ENCODE results near the gene UBTF. TPM values are rescaled to one million over a fixed set of nuclear protein-coding genes. Genes with fewer than 3 reads are reported as not detected.
"Not testable (repeated sequence)": the region's sequence is repeated elsewhere in the genome, so short reads cannot be mapped to it uniquely, and the experiment has no call there.

The UBTF gene
- total RNA-seq, 2 experiments from 2014 or later = 170 to 175 TPM

DNA sequence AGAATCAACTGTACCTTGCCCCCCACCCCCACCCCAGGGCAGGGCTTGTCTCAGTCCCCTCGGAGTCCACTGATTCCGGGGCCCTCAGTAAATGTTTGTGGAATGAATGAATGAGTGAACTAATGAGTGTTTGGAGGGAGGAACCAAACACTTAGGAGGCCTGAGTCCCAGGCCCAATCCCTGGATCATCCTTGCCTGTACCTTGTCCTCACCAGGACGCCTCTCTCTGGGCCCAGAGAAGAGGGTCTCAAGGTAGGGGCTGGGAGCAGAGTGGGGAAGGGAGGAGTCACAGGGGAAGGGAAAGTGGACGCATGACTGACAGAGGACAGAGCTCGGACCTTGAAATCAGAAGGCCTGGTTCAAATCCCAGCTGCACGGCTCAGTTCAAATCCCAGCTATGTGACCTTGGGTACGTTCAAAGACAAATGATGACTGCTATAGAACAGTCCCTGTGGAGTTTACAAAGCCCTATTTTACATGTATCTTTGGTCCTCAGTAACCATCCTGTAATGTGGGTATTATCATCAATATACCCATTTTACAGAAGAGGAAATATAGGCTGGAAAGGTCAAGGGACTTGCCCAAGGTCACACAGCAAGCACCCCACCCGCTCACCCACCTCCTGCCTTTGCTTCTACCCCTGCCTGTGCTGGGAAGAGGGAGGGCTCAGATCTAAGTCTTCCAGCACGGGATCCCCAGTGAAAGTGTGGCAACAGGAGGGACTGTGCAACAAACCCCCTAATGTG is 30.2 kb upstream of the UBTF start:
- POLR2A ChIA-PET = no interaction called here
- CTCF ChIA-PET = no interaction called here

- POLR2A ChIA-PET = no interaction called here
- CTCF ChIA-PET = interaction anchor here (1.3 to 1.6 kb wide), 2 partner anchors 23 to 83 kb away, joined by 3 to 4 read pairs; no protein-coding TSS in a partner anchor
Observed at GRCh38 chr17:44247876-44248736, 28.6 kb upstream of the UBTF start.

- ChIA-PET CTCF (interaction anchor here (1.3 to 1.6 kb wide), 2 partner anchors 23 to 84 kb away, joined by 3 to 4 read pairs; no protein-coding TSS in a partner anchor), POLR2A (interaction anchor here (0.6 to 1.0 kb wide), 3 partner anchors 8 to 40 kb away, joined by 3 to 6 read pairs (median 3); partner anchors contain the start of gene UBTF)
Observed at GRCh38 chr17:44247440-44247841, 28.0 kb upstream of the UBTF start.

DNA sequence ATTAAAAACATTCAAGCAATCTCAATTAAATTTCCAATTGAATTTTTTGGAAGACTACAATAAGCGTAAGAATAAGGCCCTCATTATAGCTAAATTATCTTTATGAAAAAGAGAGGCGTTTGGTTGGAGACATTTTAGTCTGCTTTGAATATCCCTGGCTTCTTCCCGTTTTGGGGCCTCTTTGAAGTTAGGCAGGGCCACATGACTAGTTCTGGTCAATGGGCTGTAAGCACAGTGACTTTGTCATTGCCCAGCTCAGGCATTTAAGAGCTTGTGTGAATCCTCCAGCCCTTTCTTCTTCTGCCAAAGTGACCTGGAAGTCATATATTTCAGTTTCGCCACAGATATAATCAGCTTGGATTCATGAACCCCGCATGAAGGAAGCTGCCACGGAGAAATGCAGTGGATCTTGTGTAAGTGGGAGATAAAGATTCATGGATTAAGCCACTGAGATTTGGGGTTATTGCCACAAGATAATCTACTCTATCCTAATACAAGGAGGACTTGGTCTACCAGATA is 21.7 kb upstream of the UBTF start:
- POLR2A ChIA-PET = interaction anchor here (0.7 kb wide), 1 partner anchor 76 kb away, joined by 8 read pairs; no protein-coding TSS in a partner anchor
- CTCF ChIA-PET = interaction anchor here (0.6 kb wide), 2 partner anchors 12 to 155 kb away, joined by 4 read pairs; no protein-coding TSS in a partner anchor

- CTCF ChIA-PET, POLR2A ChIA-PET: not testable (repeated sequence)
Observed at GRCh38 chr17:44237886-44238285, 18.4 kb upstream of the UBTF start.

- ChIA-PET CTCF (no interaction called here), POLR2A (no interaction called here)
Observed at GRCh38 chr17:44236444-44236991, 17.0 kb upstream of the UBTF start.

GRCh38 chr17:44235583-44235936 is 16.1 kb upstream of the UBTF start:
- POLR2A ChIA-PET = no interaction called here
- CTCF ChIA-PET = interaction anchor here (0.6 kb wide), 1 partner anchor 10 kb away, joined by 3 read pairs; no protein-coding TSS in a partner anchor

DNA sequence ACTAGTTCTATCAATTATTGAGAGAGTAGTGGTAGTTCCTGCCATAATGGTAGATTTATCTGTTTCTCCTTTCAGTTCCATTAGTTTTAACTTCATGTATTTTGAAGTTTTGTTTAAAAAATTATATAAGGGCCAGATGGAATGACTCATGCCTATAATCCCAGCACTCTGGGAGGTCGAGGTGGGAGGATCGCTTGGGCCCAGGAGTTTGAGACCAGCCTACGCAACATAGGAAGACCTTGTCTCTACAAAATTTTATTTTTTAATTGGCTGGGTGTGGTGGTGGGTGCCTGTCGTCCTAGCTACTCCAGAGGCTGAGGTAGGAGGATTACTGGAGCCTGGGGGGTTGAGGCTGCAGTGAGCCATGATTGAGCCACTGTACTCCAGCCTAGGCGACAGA is 14.1 kb upstream of the UBTF start:
- CTCF ChIA-PET = interaction anchor here (0.7 kb wide), 1 partner anchor 8 kb away, joined by 3 read pairs; no protein-coding TSS in a partner anchor
- POLR2A ChIA-PET = no interaction called here

- CTCF ChIA-PET = interaction anchor here (0.6 kb wide), 1 partner anchor 10 kb away, joined by 4 read pairs; no protein-coding TSS in a partner anchor
- POLR2A ChIA-PET = no interaction called here
Observed at GRCh38 chr17:44232061-44232460, 12.6 kb upstream of the UBTF start.

GRCh38 chr17:44230140-44230539 is 10.7 kb upstream of the UBTF start:
- ChIA-PET CTCF (interaction anchor here (1.8 kb wide), 1 partner anchor 9 kb away, joined by 6 read pairs; no protein-coding TSS in a partner anchor), POLR2A (no interaction called here)

DNA sequence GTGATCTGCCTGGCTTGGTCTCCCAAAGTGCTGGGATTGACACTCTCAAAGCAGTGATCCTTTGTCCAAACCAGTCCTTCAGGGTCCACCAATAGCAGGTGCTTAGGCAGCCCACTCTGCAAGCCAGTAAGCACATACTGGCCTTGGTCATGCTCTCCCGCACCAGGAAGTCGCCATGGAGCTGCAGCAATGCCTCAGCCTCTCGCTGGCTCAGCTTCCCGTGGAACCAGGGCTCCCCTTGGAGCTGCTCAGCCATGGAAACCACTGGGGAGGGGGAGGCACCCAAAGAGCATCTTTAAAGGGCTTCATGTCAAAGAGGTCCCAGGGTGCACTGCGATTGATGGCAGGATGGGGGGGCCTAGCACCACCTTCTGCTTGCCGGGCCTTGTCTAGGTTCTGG is 9.6 kb upstream of the UBTF start:
- CTCF ChIA-PET = interaction anchor here (1.0 kb wide), 1 partner anchor 117 kb away, joined by 3 read pairs; the partner anchor contains the start of gene GRN
- POLR2A ChIA-PET = interaction anchor here (0.6 kb wide), 1 partner anchor 88 kb away, joined by 4 read pairs; no protein-coding TSS in a partner anchor

GRCh38 chr17:44223541-44224071 is 4.1 kb upstream of the UBTF start:
- POLR2A ChIA-PET = no interaction called here

DNA sequence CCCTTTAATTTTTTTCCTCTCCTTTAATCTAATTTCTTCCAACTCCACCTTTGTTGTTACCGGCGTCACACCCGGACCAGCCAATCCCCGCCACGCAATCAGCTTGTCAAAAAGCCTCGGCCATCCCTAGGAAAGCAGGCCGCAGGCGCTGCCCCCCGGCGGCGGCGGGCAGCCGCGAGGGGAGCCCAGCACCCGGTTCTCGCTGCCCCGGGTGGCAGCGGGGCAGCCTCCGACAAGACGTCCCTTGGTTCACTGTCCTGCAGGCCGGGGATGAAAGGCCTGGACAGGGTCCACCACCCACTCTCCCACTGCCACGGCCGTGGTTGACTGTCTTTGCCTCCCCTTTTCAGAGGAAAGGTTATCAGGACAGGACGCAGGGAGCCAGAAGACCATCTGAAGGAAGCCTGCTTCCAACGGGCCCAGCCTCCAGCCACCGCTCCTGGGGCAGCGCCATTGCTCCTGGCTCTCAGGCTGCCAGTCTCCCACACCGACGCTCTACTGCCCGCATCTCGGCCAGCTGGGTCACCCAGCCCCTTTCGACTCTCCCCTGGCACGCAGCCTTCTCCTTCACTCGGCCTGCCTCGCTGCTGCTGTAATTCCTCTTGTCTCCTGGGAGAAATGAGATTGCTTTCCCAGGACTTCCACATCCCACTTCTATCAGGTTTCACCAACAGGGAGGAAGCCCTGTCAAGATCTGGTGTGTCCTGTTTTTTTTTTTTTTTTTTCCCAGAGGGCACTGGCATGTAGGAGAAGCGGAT is 2.8 kb upstream of the UBTF start:
- CTCF ChIA-PET = interaction anchor here (0.6 to 7.3 kb wide), 10 partner anchors 8 to 540 kb away, joined by 3 to 47 read pairs (median 4); partner anchors contain the start of gene TMUB2
- POLR2A ChIA-PET = interaction anchor here (0.6 to 5.4 kb wide), 21 partner anchors 12 to 929 kb away, joined by 3 to 47 read pairs (median 4); partner anchors contain the start of genes ATXN7L3, GRN, HDAC5 and SLC25A39

More at GRCh38 chr17:44223541-44224071, 4.1 kb upstream of the UBTF start:
- CTCF ChIA-PET = interaction anchor here (2.1 kb wide), 1 partner anchor 13 kb away, joined by 7 read pairs; no protein-coding TSS in a partner anchor

DNA sequence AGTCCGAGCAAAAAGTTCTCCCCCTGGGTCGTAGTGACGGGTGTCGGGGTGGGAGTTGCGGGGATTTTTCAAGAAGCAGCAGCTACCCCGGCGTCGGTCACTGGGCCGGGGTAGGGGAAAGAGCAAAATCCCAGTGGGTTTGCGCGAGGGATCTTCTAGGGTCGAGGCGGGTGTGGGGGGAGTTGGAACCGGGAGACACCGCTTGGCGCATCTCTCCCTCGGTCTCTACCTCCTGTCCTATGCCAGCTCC is 2.3 kb upstream of the UBTF start:
- ChIA-PET CTCF (interaction anchor here (0.6 to 7.3 kb wide), 14 partner anchors 9 to 540 kb away, joined by 3 to 47 read pairs (median 4); partner anchors contain the start of genes RUNDC3A and TMUB2), POLR2A (interaction anchor here (0.6 to 5.4 kb wide), 22 partner anchors 11 to 930 kb away, joined by 3 to 47 read pairs (median 4); partner anchors contain the start of genes ATXN7L3, GRN, HDAC5 and RUNDC3A)

DNA sequence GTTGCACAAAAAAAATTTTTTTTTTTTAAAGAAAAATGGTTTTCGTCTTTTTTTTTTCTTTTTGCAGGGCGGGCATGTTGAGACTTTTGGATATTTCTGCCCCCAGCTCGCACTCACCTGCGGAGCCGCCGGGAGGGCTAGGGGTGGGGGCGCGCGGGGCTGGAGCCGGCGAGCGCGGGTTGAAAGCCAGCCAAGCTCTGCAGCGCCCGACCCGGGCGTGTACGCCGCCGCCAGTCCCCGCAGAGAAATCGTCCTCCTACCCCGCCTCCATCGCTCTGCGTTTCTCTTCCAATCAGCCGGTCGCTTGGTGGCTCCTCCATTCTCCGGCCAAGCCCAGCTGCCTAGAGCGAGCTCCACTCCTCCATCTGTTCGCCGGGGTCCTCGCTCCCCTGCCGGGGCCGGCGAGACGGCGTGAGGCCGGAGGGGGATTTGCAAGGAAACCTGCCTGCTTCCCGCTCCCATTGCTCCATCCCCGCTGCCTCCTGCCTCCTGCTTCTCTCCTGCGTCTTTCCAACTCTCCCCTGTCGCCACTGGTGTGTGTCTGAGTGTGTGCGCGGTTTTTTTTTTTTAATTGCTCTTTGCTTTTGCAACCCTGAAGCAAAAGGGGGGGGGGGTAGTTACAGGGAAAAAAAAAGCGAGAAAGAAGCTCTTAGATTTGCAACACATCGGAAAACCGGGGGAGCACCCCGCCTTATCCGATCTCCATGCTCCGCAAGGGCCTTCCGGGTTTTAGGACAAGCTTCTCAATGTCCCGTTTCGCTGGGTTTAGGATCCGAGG is 1.8 kb upstream of the UBTF start:
- ChIA-PET CTCF (interaction anchor here (0.6 to 7.3 kb wide), 17 partner anchors 9 to 539 kb away, joined by 3 to 47 read pairs (median 3); partner anchors contain the start of genes RUNDC3A and TMUB2), POLR2A (interaction anchor here (0.5 to 5.4 kb wide), 26 partner anchors 11 to 1359 kb away, joined by 3 to 47 read pairs (median 4); partner anchors contain the start of genes ATXN7L3, GRN, HDAC5 and RUNDC3A)

DNA sequence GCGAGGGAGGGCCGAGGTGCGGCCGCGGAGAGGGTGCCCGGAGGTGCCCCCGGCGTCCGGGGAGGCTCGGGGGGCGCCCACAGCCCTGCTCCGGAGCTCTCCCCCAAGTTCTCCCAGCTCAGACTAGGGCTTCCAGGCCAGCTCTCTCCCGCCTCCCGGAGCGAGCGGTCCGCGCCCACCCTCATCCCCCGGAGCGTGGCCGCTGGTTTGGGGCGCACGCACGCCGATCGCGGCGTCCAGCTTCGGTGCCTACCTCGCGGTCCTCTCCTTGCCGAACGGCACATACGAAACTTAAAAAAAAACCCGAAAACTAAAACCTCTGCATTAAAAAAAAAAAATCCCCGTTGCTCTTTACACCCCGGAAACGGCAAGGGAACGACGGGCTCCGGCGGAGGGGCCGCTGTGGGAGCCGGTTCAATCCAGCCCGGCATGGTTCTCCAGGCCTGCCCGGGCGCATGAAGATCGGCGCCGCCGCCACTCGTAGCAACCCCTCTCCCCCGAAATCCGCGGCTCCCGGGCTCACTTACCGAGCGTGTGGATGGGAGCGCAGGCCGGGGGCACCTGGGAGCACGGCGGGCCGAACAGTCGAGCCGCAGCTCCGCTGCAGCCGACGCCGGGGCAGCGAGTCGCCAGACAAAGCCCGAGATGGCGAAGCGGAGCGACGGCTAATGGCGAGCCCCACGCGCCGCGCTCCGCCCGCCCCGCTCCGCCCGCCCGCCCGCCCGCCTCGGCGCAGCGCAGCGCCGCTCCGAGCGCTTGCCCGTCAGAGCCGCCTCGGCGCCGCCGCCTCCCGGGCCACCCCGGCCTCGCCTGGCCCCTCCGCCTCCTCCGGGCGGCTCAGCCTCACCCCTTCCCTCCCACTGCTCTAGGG is 973 bp upstream of the UBTF start:
- ChIA-PET POLR2A (interaction anchor here (0.5 to 5.4 kb wide), 14 partner anchors 8 to 206 kb away, joined by 3 to 47 read pairs (median 4); partner anchors contain the start of genes GRN, RUNDC3A, SLC25A39 and TMUB2), CTCF (interaction anchor here (0.6 to 7.3 kb wide), 12 partner anchors 10 to 151 kb away, joined by 3 to 47 read pairs (median 4); partner anchors contain the start of genes RUNDC3A and TMUB2)
